Calu3 (cell line): ENCODE data around the gene EYS. TPM values are rescaled to one million over a fixed set of nuclear protein-coding genes. Genes with fewer than 3 reads are reported as not detected.

Source experiments
- BruUV-seq: library from RNA; stranded (reverse); fragments of 400-500 nt; replicated peaks from 2 replicates; lab custom pipeline; 2021; lab: Mats Ljungman, UMichigan
- CTCF ChIA-PET: fragments of 300-600 bp; sonication (Branson Sonifier 250); formaldehyde crosslinking; loops from one replicate; lab custom pipeline; 2022; ENCODE audit warnings: antibody characterized with exemption; lab: Charles Lee
- DNase-seq: peaks from one replicate; pipeline ENCODE4 v3.0.0; 2022
- H3K27ac Mint-ChIP-seq: one replicate; pipeline ENCODE4 v1.8.0; 2022; ENCODE audit warnings: mixed read lengths; ENCODE audit not compliant: unreplicated experiment
- H3K27me3 Mint-ChIP-seq: one replicate; pipeline ENCODE4 v1.8.0; 2022; ENCODE audit warnings: mixed read lengths; ENCODE audit not compliant: unreplicated experiment
- H3K36me3 Mint-ChIP-seq: one replicate; pipeline ENCODE4 v1.8.0; 2022; ENCODE audit warnings: mild to moderate bottlenecking, moderate library complexity, mixed read lengths; ENCODE audit not compliant: insufficient read depth, unreplicated experiment
- H3K4me1 Mint-ChIP-seq: one replicate; pipeline ENCODE4 v1.8.0; 2022; ENCODE audit warnings: mild to moderate bottlenecking, low read depth, mixed read lengths; ENCODE audit not compliant: unreplicated experiment
- H3K4me3 Mint-ChIP-seq: one replicate; pipeline ENCODE4 v1.8.0; 2022; ENCODE audit warnings: mild to moderate bottlenecking, low read depth, moderate library complexity, mixed read lengths; ENCODE audit not compliant: unreplicated experiment
- H3K9me3 Mint-ChIP-seq: one replicate; pipeline ENCODE4 v1.8.0; 2022; ENCODE audit warnings: low read depth, mixed read lengths; ENCODE audit not compliant: unreplicated experiment
- CTCF ChIP-seq: fragments of 200-600 bp; IDR thresholded peaks from one replicate; pipeline ENCODE4 v1.8.0; 2022; ENCODE audit warnings: antibody characterized with exemption; ENCODE audit not compliant: unreplicated experiment
- intact Hi-C: fragments of 100-400 bp; cut with micrococcal nuclease; formaldehyde crosslinking; loops from one replicate; pipeline ENCODE4 v1.10.0; 2022; ENCODE audit not compliant: unreplicated experiment
- total RNA-seq: library from RNA; stranded (reverse); gene quantifications from 2 replicates; pipeline ENCODE4 v1.2.3, GENCODE V29; 2022

EYS gene
- total RNA-seq, 1 experiment from 2014 or later: not detected

DNA sequence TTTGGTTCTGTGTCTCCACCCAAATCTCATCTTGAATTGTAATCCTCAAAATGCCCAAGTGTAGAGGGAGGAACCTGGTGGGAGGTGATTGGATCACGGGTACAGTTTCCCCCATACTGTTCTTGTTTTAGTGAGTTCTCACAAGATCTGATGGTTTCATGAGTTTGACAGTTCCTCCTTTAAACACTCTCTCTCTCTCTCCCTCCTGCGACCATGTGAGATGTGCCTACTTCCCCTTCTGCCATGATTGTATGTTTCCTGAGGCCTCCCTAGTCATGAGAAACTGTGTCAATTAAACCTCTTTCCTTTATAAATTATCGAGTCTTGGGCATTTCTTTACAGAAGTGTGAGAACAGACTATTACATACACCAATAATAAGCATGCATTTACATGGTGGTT, 12.1 kb upstream of the EYS start:
- no peak for DNase-seq
- H3K27ac Mint-ChIP-seq: no peak overlapping the region
- no peaks in the 10 kb centered on the region for H3K4me1 Mint-ChIP-seq
- peaks cover 12% of the 10 kb centered on the region for H3K9me3 Mint-ChIP-seq
- H3K27me3 Mint-ChIP-seq: no peaks in the 10 kb centered on the region
- BruUV-seq: no TSS peak
- intact Hi-C loops: no loop called here
- CTCF ChIA-PET: no interaction called here
- no peak overlapping the region for H3K4me3 Mint-ChIP-seq
- no peak for TF ChIP-seq CTCF
- no peaks in the 10 kb centered on the region for H3K36me3 Mint-ChIP-seq

- no peak for DNase-seq
- peaks cover 22% of the 10 kb centered on the region for H3K9me3 Mint-ChIP-seq
- BruUV-seq: no TSS peak
- CTCF ChIA-PET: no interaction called here
- H3K4me3 Mint-ChIP-seq: no peak overlapping the region
- H3K36me3 Mint-ChIP-seq: no peaks in the 10 kb centered on the region
- H3K4me1 Mint-ChIP-seq: no peaks in the 10 kb centered on the region
- H3K27me3 Mint-ChIP-seq: no peaks in the 10 kb centered on the region
- intact Hi-C loops: no loop called here
- no peak overlapping the region for H3K27ac Mint-ChIP-seq
- no peak for TF ChIP-seq CTCF
Observed at GRCh38 chr6:65711531-65711930, 4.5 kb upstream of the EYS start.

- Mint-ChIP-seq H3K9me3 (peaks cover 17% of the 10 kb centered on the region), H3K4me1 (no peaks in the 10 kb centered on the region), H3K27me3 (no peaks in the 10 kb centered on the region), H3K4me3 (no peak overlapping the region), H3K27ac (no peak overlapping the region), H3K36me3 (no peaks in the 10 kb centered on the region)
- no peak for TF ChIP-seq CTCF
- CTCF ChIA-PET: no interaction called here
- DNase-seq: no peak
- BruUV-seq: no TSS peak
- intact Hi-C loops: no loop called here
Observed at GRCh38 chr6:65709099-65709830, 2.2 kb upstream of the EYS start.

DNA sequence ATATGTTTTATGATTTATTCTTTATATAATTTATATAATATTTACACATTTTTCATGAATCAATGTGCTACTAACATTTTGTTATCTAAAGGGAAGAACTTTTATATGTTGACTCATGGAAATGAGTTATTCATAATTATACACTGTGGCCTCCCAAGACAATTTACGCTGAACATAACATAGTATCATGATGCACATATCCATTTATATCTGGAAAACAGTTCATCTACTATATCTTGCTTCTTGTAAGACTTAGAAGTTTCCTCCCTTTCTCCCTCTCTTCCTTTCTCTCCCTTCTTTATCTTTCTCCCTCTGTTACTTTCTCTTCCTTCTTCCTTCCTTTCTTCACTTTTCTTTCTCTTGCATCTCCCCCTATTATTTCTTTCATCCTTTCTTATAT, 1.1 kb upstream of the EYS start:
- H3K27me3 Mint-ChIP-seq: no peaks in the 10 kb centered on the region
- CTCF ChIA-PET: no interaction called here
- DNase-seq: no peak
- no peak overlapping the region for H3K27ac Mint-ChIP-seq
- no peak for TF ChIP-seq CTCF
- H3K9me3 Mint-ChIP-seq: peaks cover 13% of the 10 kb centered on the region
- no TSS peak for BruUV-seq
- no peak overlapping the region for H3K4me3 Mint-ChIP-seq
- no peaks in the 10 kb centered on the region for H3K36me3 Mint-ChIP-seq
- intact Hi-C loops: no loop called here
- H3K4me1 Mint-ChIP-seq: no peaks in the 10 kb centered on the region
